NB4 (cell line): ENCODE data around the gene HLCS.
A peak's percentile ranks its signal among the peaks of the same experiment; 100 is the strongest.

Experiments used
- DNase-seq: peaks from one replicate; pipeline ENCODE4 v3.0.0; 2010; ENCODE audit warnings: low read depth
- H3K4me3 ChIP-seq: one replicate; pipeline ENCODE4 v1.5.1; 2011; ENCODE audit warnings: mild to moderate bottlenecking, low read depth, low read length, moderate library complexity
- MYC ChIP-seq: IDR thresholded peaks from 2 replicates; pipeline ENCODE4 v1.6.1; 2011; ENCODE audit warnings: low read depth, low read length
- POLR2A ChIP-seq: IDR thresholded peaks from 2 replicates; pipeline ENCODE4 v1.6.1; 2011; ENCODE audit warnings: mild to moderate bottlenecking; ENCODE audit not compliant: insufficient read length; ENCODE audit errors: extremely low read depth
- TF ChIP-seq, protein P1 (sequence below): IDR thresholded peaks from one replicate; pipeline ENCODE4 v1.5.1; 2012; ENCODE audit warnings: low read depth, low read length
- TF ChIP-seq, protein P2 (sequence below): IDR thresholded peaks from 2 replicates; pipeline ENCODE4 v1.6.1; 2011; ENCODE audit warnings: low read depth, low read length

HLCS gene

DNA sequence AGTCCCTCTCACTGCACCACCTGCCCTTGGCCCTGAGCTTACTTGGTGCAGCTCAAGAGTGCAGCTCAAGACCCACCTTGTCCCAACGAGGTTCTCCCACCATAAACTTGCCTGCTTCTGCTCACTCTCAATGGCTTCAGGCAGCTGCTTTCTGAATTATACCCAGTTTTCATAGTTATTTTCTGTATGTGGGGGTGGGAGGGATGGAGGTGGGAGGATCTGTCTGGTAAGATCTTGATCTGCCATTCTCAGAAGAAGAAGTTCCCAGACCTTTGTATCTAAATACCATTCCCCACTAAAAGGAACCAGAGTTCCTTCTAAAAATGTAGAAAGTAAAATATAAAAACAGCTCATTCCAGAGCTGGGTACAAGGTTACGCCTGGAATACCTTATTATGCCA, 156.0 kb downstream of the HLCS start:
- H3K4me3 ChIP-seq, result no peak overlapping the region
- no peak for DNase-seq
- no peak for TF ChIP-seq MYC
- TF ChIP-seq, protein P1, sequence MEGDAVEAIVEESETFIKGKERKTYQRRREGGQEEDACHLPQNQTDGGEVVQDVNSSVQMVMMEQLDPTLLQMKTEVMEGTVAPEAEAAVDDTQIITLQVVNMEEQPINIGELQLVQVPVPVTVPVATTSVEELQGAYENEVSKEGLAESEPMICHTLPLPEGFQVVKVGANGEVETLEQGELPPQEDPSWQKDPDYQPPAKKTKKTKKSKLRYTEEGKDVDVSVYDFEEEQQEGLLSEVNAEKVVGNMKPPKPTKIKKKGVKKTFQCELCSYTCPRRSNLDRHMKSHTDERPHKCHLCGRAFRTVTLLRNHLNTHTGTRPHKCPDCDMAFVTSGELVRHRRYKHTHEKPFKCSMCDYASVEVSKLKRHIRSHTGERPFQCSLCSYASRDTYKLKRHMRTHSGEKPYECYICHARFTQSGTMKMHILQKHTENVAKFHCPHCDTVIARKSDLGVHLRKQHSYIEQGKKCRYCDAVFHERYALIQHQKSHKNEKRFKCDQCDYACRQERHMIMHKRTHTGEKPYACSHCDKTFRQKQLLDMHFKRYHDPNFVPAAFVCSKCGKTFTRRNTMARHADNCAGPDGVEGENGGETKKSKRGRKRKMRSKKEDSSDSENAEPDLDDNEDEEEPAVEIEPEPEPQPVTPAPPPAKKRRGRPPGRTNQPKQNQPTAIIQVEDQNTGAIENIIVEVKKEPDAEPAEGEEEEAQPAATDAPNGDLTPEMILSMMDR, result no peak
- TF ChIP-seq, protein P2, sequence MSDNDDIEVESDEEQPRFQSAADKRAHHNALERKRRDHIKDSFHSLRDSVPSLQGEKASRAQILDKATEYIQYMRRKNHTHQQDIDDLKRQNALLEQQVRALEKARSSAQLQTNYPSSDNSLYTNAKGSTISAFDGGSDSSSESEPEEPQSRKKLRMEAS, result no peak
- TF ChIP-seq POLR2A, result no peak

DNA sequence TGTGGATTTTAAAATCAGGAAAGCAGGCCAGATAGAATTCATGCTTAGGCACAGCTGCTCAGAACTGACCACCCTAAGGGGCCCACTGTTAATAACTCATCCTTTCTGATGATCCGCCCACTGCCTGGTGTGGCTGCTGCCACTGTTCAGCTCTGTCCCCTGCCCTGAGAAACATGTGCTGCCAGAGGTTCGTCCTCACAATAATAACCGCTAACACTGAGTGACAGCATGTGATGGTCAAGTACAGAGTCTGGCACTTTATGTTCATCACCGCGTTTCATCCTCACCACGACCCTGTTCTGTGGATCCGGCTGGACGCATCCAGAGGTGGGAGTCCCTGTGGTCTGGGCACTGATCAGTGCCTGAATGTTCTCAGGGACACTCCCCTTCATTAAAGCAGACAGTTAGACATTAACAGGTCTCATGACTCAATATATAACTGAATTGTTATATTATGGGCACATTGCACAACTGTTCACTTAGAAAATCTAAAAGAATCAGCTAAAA, 159.0 kb downstream of the HLCS start:
- DNase-seq, result no peak
- no peak overlapping the region for H3K4me3 ChIP-seq
- no peak for TF ChIP-seq MYC
- TF ChIP-seq, protein P1, result no peak
- TF ChIP-seq POLR2A, result no peak
- TF ChIP-seq, protein P2, result no peak

DNA sequence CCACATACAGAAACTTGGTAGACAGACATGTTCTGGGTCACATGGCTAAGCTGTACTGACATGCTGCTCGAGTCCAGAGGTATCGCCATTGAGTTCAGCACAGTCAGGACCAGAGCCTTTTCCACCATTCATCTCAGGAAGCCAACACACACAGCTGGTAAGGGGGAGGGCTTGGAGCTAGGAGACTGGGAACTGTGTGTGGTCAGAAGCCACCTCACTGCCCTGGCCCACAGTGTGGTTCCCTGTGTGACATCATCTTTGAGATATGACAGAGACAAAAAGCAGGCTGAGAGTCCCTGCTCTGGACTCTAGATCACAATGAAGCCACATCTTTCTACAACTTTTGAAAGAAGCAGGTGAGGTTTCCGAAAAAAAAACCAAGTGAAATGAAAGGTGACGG, 160.4 kb downstream of the HLCS start:
- peak; percentile 13 for DNase-seq

DNA sequence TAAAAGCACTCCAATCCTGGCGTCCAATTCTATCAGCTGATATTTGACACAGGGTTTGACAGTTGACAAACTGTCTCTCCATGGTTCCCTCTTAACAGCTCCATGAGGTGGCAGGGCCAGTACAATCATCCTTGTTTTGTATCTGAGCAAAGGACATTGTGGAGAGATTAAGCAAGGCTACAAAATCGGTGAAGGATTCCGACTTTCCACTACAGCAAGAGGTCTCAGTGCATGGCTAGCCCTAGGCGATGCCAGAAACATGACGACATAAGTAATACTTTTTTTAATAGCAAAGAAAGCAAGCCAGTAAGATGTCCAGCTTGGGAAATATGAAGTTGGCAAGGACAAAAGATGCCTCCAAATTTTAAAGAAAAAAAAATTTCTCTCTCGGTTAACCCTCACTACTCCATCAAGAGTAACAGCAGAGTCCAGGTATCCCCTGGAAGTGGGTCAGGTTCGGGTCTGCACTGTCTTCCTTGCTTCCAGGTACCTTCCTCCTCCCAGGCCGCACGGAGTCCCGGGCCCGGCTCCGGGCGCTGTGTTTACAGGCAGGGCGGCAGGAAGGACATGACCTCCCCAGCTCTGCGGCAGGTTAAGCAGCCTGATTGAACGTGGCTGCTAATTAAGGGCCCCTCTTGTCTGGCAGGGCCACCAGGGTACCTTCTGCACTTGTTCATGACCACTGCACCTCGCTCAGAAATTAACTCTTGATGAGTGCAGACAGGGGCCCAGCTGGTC, 161.4 kb downstream of the HLCS start:
- no peak overlapping the region for H3K4me3 ChIP-seq
- TF ChIP-seq, protein P2, result no peak
- DNase-seq, result no peak

More for the DNA sequence above, 160.4 kb downstream of the HLCS start:
- no peak overlapping the region for H3K4me3 ChIP-seq
- TF ChIP-seq, protein P1, result no peak
- TF ChIP-seq POLR2A (no peak), MYC (no peak)
- TF ChIP-seq, protein P2, result no peak

DNA sequence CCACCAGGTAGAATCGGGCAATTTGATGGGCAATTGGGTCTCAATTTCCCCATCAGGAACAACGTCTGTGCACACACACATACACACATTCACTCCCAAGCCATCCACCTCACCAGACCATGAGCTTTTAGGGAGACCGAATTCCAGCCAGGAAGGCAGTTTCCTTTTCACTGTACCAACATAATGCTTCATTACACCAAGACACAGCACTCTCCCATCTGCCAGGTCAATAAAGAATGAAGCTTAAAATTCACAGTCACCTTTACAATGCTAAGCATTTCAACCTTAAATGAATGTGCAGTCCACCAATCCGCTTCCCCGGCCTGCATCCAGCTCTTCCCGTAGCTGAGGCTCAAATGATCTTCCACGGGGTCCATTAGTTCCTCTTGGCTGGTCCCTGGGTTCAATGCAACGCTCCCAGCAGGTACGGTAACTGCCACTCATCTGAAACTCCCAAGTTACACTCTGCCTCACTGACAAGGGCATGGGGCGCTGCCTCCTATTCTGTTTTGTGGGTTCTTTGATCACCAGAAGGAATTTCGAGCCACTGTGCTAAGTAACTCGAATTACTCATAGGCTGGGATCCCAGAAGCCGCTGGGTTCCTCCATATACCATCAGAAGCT, 162.5 kb downstream of the HLCS start:
- no peak overlapping the region for H3K4me3 ChIP-seq
- TF ChIP-seq, protein P1, result no peak
- TF ChIP-seq, protein P2, result no peak
- TF ChIP-seq MYC, result no peak
- TF ChIP-seq POLR2A, result no peak
- DNase-seq, result no peak

DNA sequence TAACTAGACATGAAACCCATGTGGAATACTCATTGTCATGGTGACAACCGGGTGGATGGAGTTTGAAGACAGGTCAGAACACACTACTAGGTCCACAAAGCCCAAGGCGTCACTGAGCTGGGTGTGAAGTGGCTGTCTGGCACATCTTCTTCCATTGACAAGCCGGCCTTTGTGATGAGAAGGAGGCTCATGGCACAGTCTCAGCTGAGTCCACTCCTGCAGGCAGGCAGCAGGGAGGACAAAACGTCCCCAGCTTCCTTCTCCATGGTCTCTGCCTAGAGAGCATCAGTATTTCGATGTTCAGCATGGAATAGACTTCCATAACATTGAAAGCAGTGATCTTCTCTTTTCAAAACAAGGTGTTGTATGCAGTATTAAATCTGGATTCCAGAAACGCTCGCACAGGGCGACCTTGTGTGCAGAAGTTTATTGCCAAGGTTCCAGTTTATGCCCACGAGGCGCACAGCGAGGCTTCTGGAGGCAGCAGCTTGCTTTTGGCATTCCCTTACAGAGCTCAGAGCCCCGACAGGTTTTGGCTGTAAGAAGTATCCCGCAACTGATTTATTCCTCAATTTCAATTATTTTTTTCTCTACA, 163.3 kb downstream of the HLCS start:
- no peak overlapping the region for H3K4me3 ChIP-seq
- no peak for DNase-seq
- TF ChIP-seq, protein P2, result no peak
- no peak for TF ChIP-seq MYC
- no peak for TF ChIP-seq POLR2A
- TF ChIP-seq, protein P1, result no peak
